HG02884 (cell line): Measurements from ENCODE around the gene ZBTB37.
"Not testable (repeated sequence)": the region's sequence is repeated elsewhere in the genome, so short reads cannot be mapped to it uniquely, and the experiment has no call there.

ENCODE experiments used
- ATAC-seq: cut with Tn5 transposase; IDR thresholded peaks from one replicate; pipeline ENCODE4 v1.9.1; 2021; ENCODE audit warnings: mild to moderate bottlenecking, moderate library complexity; ENCODE audit not compliant: unreplicated experiment

The ZBTB37 gene, protein sequence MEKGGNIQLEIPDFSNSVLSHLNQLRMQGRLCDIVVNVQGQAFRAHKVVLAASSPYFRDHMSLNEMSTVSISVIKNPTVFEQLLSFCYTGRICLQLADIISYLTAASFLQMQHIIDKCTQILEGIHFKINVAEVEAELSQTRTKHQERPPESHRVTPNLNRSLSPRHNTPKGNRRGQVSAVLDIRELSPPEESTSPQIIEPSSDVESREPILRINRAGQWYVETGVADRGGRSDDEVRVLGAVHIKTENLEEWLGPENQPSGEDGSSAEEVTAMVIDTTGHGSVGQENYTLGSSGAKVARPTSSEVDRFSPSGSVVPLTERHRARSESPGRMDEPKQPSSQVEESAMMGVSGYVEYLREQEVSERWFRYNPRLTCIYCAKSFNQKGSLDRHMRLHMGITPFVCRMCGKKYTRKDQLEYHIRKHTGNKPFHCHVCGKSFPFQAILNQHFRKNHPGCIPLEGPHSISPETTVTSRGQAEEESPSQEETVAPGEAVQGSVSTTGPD

DNA sequence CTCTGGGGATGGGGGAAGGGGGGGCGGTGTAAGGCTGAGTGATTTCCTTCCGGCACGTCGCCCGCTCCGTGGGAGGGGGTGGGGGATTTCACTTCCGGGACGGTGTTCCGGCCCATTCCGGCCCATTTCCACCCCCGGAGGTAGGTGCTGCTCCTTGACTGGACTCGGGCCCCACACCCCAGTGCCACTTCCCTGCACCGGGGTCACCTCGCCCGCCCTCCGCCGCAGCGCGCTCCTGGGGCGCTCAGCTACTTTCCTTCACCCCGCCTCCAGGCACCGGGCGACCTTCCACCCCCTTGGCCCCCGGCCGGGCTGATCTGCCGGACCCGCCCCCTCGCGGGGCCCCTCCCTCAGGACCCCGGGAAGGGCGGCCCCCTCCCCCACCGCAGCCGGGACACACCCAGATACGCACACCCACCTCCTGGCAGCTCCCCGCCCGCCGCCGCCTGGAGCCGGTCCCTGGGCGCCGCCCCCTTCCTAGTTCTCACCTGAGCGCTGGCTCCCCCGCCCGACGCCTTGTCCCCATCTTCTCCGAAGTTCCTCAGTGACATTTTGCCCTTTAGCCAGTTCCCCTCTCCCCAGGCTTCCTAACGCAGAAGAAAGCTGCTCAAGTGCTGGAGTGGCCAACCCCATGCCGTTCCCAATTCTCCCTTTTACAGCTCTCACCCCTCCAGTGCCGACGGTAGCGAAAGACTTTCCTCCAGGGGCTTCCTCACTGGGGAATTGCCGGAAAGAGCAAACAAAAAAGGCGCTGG, at the start of gene ZBTB37:
Gene ZBTB37 (plus strand): TSS at position 115 of the 755 bp plus-strand sequence. CDS start 1,846 bp downstream, outside the sequence.
- peak; percentile 54 for ATAC-seq

DNA sequence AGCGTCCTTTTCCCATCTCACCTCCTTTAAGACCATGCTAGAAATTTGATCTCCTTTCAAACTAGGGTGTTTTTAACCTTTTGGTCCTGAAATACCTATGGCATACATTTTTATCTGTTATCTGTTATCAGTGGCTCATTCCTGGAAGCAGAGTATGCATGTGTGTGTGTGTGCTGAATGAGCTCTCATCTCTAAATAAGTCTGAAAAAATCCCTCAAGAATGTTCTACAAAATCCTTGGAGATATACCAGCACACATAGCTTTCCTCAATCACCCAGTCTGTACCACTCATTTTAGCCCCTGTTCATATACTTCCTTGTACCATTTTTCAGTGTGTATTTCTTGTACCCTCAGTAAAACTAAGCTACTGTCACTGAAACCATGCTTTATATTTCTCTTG, 49.7 kb upstream of the ZBTB37 start:
- no peak for ATAC-seq

DNA sequence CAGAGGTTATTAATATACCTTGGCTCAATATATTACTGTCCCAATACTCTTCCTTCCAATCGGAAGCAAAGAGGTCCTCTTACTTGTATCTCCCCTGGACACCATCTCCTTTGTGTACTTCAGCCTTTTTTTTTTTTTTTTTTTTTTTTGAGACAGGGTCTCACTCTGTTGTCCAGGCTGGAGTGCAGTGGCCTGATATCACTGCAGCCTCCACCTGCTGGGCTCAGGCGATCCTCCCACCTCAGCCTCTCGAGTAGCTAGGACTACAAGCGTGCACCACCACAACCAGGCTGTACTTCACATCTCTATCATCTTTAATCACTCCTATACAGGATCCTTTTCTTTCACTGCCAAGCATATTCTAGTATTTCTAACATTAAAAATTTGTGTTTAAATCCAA, 46.5 kb upstream of the ZBTB37 start:
- no peak for ATAC-seq

DNA sequence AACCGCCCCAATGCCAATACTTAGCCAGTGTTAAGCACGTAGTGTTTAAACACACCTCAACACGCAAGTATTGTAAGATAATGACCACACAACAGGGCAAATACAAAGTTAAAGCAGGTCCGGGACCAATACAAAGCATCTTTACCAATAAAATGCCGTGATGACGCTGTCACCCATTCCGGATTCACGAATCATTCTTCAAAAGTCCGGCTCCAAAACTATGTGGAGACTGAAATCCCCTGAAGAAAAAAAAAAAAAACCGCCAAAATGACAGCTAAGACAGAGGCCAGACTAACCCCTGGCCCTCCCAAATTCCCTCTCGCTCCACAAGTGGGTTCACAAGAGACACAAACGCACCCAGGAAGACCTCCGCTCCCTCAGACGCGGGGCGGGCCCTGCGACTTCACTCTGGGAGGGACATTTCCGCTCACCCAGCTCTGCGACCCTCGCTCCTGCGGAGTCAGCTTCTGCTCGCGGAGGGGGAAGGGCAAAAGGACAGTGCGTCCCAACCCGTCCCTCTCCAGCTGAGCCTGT, 44.3 kb upstream of the ZBTB37 start:
- peak; percentile 30 for ATAC-seq

DNA sequence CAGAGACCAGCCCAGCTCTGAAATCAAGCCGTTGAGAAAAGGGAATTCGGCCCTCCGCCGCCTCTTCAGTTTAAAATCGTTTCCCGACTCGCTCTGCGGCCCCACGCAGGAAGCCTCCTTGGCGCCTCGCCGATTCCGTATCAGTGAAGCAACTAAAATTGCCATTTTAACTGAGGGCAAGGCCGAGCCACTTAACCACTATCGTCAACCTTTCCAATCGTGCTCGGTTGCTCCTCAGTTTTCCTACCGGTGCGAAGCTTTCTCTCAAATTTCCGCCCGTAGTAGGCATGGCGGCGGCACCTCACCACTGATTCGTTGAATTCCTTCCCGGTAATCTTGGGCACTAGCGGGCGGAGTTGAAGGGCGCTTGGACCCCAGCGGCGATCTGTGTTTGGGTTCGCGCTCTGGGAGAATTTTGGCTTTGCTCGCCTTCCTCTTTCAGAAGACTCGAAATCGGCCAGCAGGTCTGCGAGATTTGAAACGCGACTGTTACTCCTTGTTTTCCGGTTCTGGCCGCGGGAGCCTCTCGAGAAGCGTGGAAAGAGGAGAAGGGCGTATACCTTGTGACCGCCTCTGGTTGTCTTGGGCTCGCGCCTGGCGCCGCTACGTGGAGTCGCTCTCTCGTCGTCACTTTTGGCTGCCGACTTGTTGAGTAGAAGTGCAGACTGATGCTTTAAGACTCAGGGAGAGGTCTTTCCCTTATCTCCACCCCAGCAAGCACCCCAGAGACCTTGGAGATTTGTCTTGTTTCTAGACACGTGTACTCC, 43.7 kb upstream of the ZBTB37 start, which contains the start of the genes CENPL and DARS2:
Gene CENPL (minus strand): TSS at position 569 of the 767 bp plus-strand sequence. CDS start 13,584 bp downstream, outside the sequence.
Gene DARS2 (plus strand): TSS at position 359 of the 767 bp plus-strand sequence. CDS start 557 bp downstream, outside the sequence.
- ATAC-seq: peak; percentile 86

DNA sequence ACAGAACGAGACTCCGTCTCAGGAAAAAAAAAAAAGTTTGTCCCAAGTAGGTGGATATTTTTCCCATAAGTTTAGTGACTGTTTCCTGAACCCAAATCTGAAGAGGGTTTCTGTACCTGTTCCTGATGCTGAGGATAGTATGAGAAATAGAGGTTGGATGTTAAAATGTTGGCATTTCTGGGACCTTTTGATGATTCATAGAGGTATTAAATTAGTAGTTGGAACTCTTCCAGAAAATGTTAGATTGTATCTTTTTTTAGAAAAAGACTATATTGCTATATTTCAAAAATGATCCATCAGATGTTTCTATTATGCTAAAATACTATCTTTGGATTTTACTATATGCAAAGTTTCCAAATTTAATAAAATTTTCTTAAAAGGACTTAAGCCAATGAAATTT, 40.6 kb upstream of the ZBTB37 start:
- no peak for ATAC-seq

DNA sequence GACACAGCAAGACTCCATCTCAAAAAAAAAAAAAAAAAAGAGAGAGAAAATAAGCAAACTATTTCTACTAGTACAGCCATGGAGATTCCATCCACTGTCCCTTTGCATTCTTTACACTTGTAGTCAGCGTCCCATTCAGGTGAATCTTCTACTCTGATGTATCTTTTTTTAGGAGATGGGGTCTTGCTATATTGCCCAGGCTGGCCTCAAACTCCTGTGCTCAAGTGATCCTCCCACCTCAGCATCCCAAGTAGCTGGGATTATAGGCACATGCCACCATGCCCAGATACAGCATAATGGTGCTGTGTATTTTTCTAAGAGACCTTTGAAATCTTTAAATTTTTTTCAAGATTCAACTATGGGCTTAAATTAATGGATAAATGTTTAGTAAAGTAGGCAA, 35.4 kb upstream of the ZBTB37 start:
- ATAC-seq: no peak

DNA sequence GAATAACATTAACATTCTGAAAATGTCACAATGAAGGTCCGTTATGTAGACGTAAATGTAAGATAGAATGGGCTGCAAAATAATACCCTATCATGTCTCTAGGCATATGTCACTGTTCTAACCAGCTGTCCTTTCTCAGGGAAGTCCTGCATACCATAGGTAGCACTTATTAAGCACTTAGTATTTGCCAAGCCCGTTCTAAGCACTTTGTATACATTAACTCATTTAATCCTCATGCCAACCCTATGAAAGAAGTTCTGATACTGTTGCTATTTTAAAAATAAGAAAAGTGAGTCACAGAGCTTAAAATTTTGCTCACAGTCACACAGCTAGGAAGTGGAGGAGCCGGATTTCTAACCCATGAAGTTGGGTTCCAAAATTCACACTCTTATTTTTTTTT, 16.1 kb upstream of the ZBTB37 start:
- no peak for ATAC-seq

DNA sequence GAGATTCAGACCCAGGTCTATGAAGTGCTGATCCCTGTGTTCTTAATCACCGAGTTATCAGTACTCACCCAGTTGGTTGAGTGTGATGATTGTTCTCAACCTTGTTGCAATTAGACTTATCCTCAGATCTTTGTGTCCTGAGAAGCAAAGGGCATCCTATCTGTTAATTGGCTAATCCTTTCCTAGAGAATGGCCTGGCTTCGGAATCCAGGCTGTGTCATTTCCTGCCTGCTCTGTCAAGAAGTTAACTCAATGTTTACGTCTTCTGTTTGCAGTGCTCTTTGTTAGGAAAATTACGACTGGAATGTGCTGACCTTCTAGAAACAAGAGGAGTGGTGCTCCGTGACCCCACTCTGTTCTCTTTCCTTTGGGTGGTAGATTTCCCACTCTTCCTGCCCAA, 15.1 kb upstream of the ZBTB37 start:
- no peak for ATAC-seq

DNA sequence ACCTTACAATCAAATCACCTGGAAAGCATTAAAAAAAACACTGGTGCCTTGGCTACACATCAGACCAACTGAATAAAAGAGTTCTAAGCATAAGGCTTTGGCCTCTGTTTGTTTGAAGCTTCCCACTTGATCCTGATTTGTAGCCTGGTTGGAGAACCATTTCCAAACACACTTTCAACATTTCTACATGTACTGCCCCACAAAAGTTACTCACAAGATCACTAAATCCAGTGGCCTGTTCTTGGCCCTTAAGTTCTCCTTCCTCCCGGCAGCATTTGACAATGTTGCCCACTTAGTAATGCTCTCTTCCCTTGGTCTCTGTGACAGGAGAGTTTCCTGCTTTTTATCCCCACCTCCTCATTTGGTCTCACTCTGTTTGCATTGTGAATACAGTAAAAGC, 12.2 kb upstream of the ZBTB37 start:
- ATAC-seq: no peak

DNA sequence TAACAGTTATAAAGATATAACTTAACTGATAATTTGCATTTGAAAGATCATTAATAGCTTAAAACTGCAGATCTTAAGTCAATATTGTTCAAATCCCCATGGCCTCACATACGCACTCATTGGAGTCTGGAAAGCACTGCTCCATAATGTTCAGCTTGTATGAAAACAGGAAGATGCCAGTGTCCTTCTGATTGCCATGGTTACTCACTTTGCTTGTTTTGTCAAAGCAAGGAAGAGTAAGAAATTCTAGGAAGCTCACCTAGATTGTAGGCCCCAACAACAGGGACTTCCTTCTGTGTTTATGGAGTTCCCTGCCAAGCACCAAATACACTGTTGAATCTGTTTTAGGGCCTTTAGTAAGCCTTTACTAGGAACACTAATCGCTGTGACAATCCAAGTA, 11.3 kb upstream of the ZBTB37 start:
- ATAC-seq: no peak

DNA sequence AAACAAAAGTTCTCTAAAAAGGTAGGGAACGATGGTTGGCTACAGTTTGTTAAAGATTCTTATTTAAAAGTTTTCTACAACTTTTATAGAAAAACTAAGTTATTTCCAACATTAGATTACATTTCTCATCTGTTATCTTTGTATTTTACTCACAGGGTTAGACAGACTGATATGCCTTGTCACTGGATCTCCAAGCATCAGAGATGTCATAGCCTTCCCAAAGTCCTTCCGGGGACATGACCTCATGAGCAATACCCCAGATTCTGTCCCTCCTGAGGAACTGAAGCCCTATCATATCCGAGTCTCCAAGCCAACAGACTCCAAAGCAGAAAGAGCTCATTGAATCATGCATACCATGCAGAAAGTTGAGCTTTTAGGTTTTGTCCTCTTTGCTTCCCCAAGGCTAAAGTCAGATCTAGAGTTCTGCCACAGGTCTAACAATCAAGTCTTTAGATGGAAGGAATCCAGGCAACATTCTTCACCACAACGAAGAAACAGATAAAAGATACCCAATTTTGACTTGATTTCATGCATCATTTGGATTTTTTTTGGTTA, 10.7 kb upstream of the ZBTB37 start:
- no peak for ATAC-seq

DNA sequence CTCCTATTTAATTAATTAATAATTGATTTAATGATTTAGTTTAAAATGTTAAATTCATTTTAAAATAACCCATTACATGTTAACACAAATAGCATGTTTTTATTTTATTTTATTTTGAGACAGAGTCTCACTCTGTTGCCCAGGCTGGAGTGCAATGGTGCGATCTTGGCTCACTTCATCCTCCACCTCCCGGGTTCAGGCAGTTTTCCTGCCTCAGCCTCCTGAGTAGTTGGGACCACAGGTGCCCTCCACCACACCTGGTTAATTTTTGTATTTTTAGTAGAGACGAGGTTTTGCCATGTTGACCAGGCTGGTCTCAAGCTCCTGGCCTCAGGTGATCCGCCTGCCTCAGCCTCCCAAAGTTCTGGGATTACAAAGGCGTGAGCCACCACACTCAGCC, 8.6 kb upstream of the ZBTB37 start:
- ATAC-seq: not testable (repeated sequence)

DNA sequence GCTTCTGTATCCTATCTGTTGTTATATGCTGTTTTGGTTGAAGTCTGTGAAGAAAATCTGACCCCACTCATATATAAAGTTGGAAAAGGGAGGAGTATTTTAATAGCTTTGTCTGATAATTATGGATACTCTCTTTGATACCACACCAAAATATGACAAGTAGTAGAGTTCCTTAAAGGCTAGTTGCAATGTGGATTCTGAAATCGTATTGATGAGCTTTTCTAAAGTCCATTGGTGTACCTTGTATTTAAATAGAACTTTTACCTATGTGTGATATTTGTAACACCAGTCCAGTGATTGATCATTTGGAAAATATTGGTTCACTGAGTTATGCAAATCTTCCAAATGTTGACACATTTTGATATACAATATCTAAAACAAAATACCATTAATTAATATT, 8.1 kb upstream of the ZBTB37 start:
- no peak for ATAC-seq

DNA sequence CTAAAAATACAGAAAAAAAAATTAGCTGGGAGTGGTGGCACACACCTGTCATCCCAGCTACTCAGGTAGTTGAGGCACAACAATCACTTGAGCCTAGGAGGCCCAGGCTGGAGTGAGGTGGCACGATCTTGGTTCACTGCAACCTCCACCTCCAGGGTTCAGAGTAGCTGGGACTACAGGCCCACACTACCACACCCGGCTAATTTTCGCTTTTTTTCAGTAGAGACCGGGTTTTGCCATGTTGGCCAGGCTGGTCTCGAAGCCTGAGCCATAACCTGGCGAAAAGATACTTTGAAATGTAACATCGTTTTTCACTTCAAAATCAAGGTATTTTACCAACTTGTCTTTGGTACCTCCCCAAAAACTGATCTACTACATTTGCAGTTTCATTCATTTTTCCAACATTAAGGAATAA, 6.4 kb upstream of the ZBTB37 start:
- no peak for ATAC-seq

DNA sequence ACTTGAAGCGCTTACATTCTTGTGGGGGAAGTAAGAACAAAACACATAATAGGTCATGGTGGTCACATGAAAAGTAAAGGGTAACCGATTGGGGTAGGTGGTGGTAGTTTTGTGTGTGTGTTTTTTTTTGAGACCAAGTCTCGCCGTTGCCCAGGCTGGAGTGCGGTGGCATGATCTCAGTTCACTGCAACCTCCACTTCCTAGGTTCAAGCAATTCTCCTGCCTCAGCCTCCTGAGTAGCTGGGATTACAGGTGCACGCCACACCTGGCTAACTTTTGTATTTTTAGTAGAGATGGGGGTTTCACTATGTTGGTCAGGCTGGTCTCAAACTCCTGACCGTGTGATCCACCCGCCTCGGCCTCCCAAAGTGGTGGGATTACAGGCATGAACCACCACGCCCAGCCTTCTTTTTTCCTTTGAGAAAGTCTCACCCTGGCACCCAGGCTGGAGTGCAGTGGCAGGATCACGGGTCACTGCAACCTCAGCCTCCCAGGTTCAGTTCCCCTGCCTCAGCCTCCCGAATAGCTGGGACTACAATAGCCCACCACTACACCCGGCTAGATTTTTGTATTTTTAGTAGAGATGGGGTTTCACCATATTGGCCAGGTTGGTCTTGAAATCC, 5.9 kb upstream of the ZBTB37 start:
- ATAC-seq: not testable (repeated sequence)

DNA sequence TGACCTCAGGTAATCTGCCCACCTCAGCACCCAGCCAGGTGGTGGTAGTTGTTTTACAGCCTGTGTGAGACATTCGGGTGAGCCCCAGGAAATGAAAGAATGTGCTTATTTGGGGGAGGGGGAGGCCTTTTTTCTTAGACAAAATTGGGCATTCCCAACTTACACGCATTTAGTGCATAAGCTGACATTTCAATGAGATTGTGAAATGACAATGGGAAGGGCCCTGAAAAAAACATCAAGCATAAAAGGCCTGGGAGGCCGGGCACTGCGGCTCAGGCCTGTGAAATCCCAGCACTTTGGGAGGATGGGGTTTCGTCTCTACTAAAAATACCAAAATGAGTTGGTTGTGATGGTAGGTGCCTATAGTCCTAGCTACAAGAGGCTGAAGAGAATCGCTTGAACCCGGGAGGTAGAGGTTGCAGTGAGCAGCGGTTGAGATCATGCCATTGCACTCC, 5.4 kb upstream of the ZBTB37 start:
- ATAC-seq: no peak

DNA sequence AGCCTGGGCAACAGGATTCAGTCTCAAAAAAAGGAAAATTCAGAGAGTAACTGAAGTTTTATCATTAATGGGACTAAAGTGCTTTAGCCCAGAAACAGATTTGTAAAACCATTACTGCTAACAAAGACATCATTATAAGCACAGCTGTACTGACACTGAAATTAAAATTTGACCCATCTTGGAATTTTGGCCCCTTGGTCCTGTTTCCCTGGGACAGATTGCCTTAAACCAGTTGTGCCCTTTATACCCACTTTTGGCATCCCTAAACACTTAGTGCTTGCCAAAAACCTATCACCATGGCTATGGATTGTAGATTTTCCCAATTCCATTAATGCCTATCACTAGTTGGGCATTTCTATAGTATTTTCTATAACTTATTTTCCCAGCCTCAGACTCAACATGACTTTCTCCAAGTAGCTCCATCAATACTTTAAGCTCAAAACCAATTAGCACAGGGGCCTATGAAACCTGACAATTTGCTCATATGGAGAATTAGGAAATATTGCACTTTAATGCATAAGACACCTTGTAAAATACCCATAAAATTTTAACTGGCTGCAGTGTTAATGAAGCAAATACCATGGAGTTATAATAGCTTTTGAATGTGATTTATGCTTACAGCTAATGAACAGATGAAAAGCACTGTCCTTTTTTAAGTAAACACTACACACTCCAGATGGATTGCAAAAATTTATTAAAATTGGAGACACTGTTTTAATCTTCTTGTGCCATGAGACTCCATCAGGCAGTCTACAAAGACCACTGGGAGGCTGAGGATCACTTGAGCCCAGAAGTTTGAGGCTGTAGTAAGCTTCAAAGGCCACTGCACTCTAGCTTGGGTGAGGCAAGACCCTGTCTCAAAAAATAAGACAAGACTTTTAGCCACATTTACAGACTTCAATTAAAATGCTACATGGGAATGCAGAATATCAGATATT, 4.7 kb upstream of the ZBTB37 start:
- ATAC-seq: no peak
